Endothelial cell of umbilical vein (primary cell): ENCODE data around the gene HOXC5. TPM values are rescaled to one million over a fixed set of nuclear protein-coding genes. Genes with fewer than 3 reads are reported as not detected.

Experiments used
- BruUV-seq: library from RNA; stranded (reverse); fragments of 400-500 nt; replicated peaks from 2 replicates; lab custom pipeline; 2021; lab: Mats Ljungman, UMichigan
- CTCF ChIA-PET: fragments of 300-600, 350-600 bp; sonication (Branson Sonifier 250); formaldehyde crosslinking; loops from one replicate; lab custom pipeline; 2021; ENCODE audit warnings: antibody characterized with exemption, inconsistent platforms; lab: Charles Lee
- POLR2A ChIA-PET: fragments of 300-600, 350-600 bp; sonication (Branson Sonifier 250); formaldehyde crosslinking; loops from one replicate; lab custom pipeline; 2021; ENCODE audit warnings: antibody characterized with exemption, inconsistent platforms; lab: Charles Lee
- DNase-seq: peaks from one replicate; pipeline ENCODE4 v3.0.0-alpha.2; 2011; ENCODE audit warnings: low read depth, low spot score
- FAIRE-seq: peaks from 2 replicates; lab custom pipeline; 2011; peaks lifted over from hg19 to GRCh38; lab: Jason Lieb, UNC
- H2AFZ ChIP-seq: 2 replicates; pipeline ENCODE4 v1.6.0; 2012; ENCODE audit warnings: low read depth, low read length, control low read depth, inconsistent platforms
- H3K27ac ChIP-seq: 2 replicates; pipeline ENCODE4 v1.5.1; 2011; ENCODE audit warnings: low read depth, mild to moderate bottlenecking, control low read depth, low read length, moderate library complexity; ENCODE audit not compliant: insufficient read depth
- H3K27me3 ChIP-seq, 2 experiments: 2 replicates each; pipeline versions ENCODE4 v1.6.0 to v1.6.1; 2011; ENCODE audit warnings: low read length in 2 of 2, mixed read lengths in 1 of 2; ENCODE audit not compliant: control insufficient read depth in 2 of 2, insufficient read depth in 2 of 2
- H3K36me3 ChIP-seq, 2 experiments: 2 replicates in 1 of 2; 3 replicates in 1 of 2; pipeline ENCODE4 v1.5.1; 2011; ENCODE audit warnings: low read length in 2 of 2, mild to moderate bottlenecking in 1 of 2, moderate library complexity in 1 of 2; ENCODE audit not compliant: control insufficient read depth in 2 of 2, insufficient read depth in 2 of 2; ENCODE audit errors: extremely low read depth in 1 of 2
- H3K4me1 ChIP-seq: 3 replicates; pipeline ENCODE4 v1.5.1; 2011; ENCODE audit warnings: mild to moderate bottlenecking, low read length; ENCODE audit not compliant: control insufficient read depth, insufficient read depth; ENCODE audit errors: extremely low read depth
- H3K4me2 ChIP-seq: 2 replicates; pipeline ENCODE4 v1.6.1; 2011; ENCODE audit warnings: low read length, control low read depth, mixed read lengths; ENCODE audit not compliant: insufficient read depth
- H3K4me3 ChIP-seq, 3 experiments: fragments of 200-600 bp in 1 of 3; sonication (generic), shearing (Covaris generic) in 1 of 3; replicated peaks in 1 of 3; 2 replicates each; pipeline ENCODE4 v1.5.1; 2011 to 2016; ENCODE audit warnings: control low read depth in 3 of 3, low read length in 3 of 3, mild to moderate bottlenecking in 2 of 3, inconsistent platforms in 1 of 3, low read depth in 1 of 3, moderate library complexity in 1 of 3; ENCODE audit not compliant: insufficient read depth in 1 of 3
- H3K79me2 ChIP-seq: 2 replicates; pipeline ENCODE4 v1.6.0; 2012; ENCODE audit warnings: low read length, inconsistent platforms; ENCODE audit not compliant: control insufficient read depth, insufficient read depth
- H3K9ac ChIP-seq: replicated peaks from 2 replicates; pipeline ENCODE3; 2011; ENCODE audit warnings: low read length, control low read depth; ENCODE audit not compliant: insufficient read depth; ENCODE audit errors: extremely low read depth
- H3K9me1 ChIP-seq: replicated peaks from 3 replicates; pipeline ENCODE4 v1.6.0; 2011; ENCODE audit warnings: mild to moderate bottlenecking, low read length; ENCODE audit not compliant: control insufficient read depth, insufficient read depth; ENCODE audit errors: extremely low read depth
- H3K9me3 ChIP-seq: replicated peaks from 2 replicates; pipeline ENCODE4 v1.5.1; 2012; ENCODE audit warnings: low read length, inconsistent platforms; ENCODE audit not compliant: control insufficient read depth, insufficient read depth
- H4K20me1 ChIP-seq: replicated peaks from 2 replicates; pipeline ENCODE3; 2011; ENCODE audit warnings: mild to moderate bottlenecking, low read length; ENCODE audit not compliant: control insufficient read depth, insufficient read depth; ENCODE audit errors: extremely low read depth
- EZH2 ChIP-seq: IDR thresholded peaks from 2 replicates; pipeline ENCODE4 v1.6.1; 2012; ENCODE audit warnings: borderline replicate concordance, low read depth, mild to moderate bottlenecking, moderate library complexity, low read length, inconsistent platforms; ENCODE audit not compliant: severe bottlenecking
- FOS ChIP-seq: IDR thresholded peaks from 2 replicates; pipeline ENCODE4 v1.6.1; 2011; ENCODE audit warnings: mild to moderate bottlenecking, low read length, moderate library complexity, borderline replicate concordance; ENCODE audit not compliant: insufficient read depth
- GATA2 ChIP-seq: IDR thresholded peaks from 2 replicates; pipeline ENCODE4 v1.7.0; 2011; ENCODE audit warnings: low read depth, mild to moderate bottlenecking, moderate library complexity, mixed read lengths, low read length; ENCODE audit not compliant: insufficient read length, insufficient read depth
- JUN ChIP-seq: IDR thresholded peaks from 2 replicates; pipeline ENCODE4 v1.6.1; 2011; ENCODE audit warnings: borderline replicate concordance, low read depth; ENCODE audit not compliant: insufficient read length, insufficient read depth
- MYC ChIP-seq: IDR thresholded peaks from one replicate; pipeline ENCODE4 v1.6.1; 2011; ENCODE audit warnings: mild to moderate bottlenecking, low read depth, low read length
- POLR2A ChIP-seq: IDR thresholded peaks from 2 replicates; pipeline ENCODE4 v1.6.1; 2012; ENCODE audit warnings: low read depth, mild to moderate bottlenecking, control low read depth, low read length
- POLR2AphosphoS5 ChIP-seq: IDR thresholded peaks from 2 replicates; pipeline ENCODE4 v1.6.1; 2012; ENCODE audit warnings: low read depth, mild to moderate bottlenecking, control low read depth, low read length, moderate library complexity; ENCODE audit not compliant: insufficient read depth
- dilution Hi-C: fragments of 300-500 bp; cut with MboI; formaldehyde crosslinking; loops from one replicate; pipeline ENCODE4 v1.15.0; 2019; ENCODE audit warnings: low sequenced_read_pairs; ENCODE audit not compliant: extremely low pct_ligation_motif_present
- intact Hi-C: fragments of 100-400 bp; cut with micrococcal nuclease; formaldehyde crosslinking; loops from one replicate; pipeline ENCODE4 v1.10.0; 2022
- polyA plus RNA-seq, 4 experiments: library from polyadenylated mRNA; depleted of rRNA in 3 of 4; stranded (reverse) in 3 of 4; unstranded in 1 of 4; fragments of >200 nt; gene quantifications; 2 replicates each; pipeline versions ENCODE4 v1.2.1 to v1.2.3, GENCODE V29; 2011 to 2012; ENCODE audit warnings: missing spikeins in 1 of 4
- total RNA-seq: library from RNA; stranded (reverse); gene quantifications from 2 replicates; pipeline ENCODE4 v1.2.3, GENCODE V29; 2021
- TF ChIP-seq, protein P1 (sequence below), 2 donors: IDR thresholded peaks; 1 replicate in 1 of 2; 2 replicates in 1 of 2; pipeline ENCODE4 v1.5.1; 2011; ENCODE audit warnings: low read length in 2 of 2, mild to moderate bottlenecking in 2 of 2, moderate library complexity in 2 of 2, control low read depth in 1 of 2, inconsistent platforms in 1 of 2, low read depth in 1 of 2; ENCODE audit not compliant: insufficient read depth in 1 of 2; ENCODE audit errors: extremely low read depth in 1 of 2
- TF ChIP-seq, protein P2 (sequence below): IDR thresholded peaks from 2 replicates; pipeline ENCODE4 v1.6.1; 2011; ENCODE audit not compliant: insufficient read depth, insufficient read length

HOXC5 gene
- total and polyA plus RNA-seq, 2 donors (not counting 3 experiments of a cell fraction or from before 2014, with no cell fraction given): not detected

DNA sequence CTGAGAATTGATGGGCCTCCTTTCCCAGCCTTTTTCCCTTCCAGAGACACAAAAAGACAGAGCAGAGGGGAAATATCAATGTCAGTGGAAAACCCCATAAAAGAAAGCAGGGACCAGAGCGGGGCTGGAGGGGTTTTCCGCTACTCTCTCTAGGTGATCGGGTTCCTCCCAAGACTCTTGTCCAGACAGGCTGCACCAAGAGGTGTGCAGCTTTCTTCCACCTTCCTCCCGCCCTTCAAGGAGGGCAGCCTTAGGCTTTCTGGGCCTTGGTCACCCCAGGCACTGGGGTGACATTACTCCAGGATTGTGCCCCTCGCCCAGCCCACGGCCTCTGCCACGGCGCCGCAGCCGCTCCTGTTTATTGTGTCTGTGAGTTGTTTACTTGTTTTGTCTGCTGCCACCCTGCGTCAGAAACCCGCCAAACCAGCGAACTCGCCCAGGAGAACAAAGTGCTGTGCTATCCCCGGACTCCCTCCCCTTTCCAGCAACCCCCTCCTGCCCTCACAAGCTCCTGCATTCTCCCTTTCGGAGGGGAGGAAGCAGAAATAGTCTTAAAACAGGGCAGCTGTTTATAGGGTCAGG, 11.3 kb upstream of the HOXC5 start:
- no peak overlapping the region for H3K9ac ChIP-seq
- BruUV-seq: no TSS peak
- DNase-seq: no peak
- H3K4me2 ChIP-seq: no peak overlapping the region
- peaks cover 82 to 92% of the 10 kb centered on the region in 2 experiments for H3K27me3 ChIP-seq
- H3K4me3 ChIP-seq: no peak overlapping the region
- no peaks in the 10 kb centered on the region for H3K36me3 ChIP-seq
- H3K9me3 ChIP-seq: no peaks in the 10 kb centered on the region
- FAIRE-seq: no peak
- intact Hi-C loops (no loop called here), dilution Hi-C loops (no loop called here)
- H3K79me2 ChIP-seq: no peaks in the 10 kb centered on the region
- POLR2A ChIA-PET: no interaction called here
- no peak overlapping the region for H3K27ac ChIP-seq
- CTCF ChIA-PET: interaction anchor here (1.2 to 2.6 kb wide), 5 partner anchors 8 to 186 kb away, joined by 3 to 9 read pairs (median 5); partner anchors contain the start of gene HOXC5
- no peaks in the 10 kb centered on the region for H3K9me1 ChIP-seq
- peaks cover 3% of the 10 kb centered on the region for H3K4me1 ChIP-seq
- TF ChIP-seq MYC: no peak
- TF ChIP-seq EZH2: peak; percentile 54
- H2AFZ ChIP-seq: no peak overlapping the region
- no peaks in the 10 kb centered on the region for H4K20me1 ChIP-seq

DNA sequence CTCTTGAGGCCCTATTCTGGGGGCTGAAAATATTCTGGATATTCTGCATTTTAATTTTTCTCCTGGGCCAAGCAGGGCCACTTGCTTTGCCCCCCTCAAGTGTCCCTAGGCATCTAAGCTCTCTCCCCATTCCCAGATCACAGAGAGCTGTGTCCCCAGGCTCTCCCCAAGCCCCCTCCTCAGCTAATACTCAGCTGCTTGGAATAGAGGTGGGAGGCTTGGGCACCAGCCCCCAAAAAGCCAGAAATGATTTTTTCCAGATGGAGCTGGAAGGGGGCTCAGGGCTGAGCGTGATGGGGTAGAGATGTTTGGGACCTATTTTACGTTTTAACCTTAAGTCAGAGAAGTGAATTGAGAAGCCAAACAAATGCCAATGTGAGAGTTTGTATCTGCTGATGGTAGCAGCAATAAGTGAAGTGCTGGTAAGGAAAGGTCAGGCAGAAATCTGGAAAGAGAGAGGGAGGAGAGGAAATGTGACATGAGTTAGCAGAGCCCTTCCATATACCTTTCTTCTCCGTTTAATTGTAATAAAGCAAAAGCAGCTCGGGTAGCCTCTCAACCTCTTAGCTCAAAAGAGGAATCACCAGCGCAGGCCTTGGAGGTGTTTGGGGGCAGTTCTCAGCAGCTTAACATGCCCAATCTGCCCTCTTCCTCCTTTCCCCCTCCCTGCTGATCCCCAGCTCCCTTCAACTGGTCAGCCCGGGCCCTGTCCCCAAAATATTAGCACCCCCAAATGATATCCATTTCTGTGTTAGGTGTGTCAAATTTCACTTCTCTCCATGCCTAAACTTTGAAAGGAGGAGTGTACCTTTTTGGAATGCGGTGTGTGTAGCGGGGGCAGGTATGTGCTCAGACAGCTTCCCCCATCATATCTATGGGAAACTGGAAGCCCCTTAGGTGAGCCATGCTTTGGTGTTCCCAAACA, 9.6 kb upstream of the HOXC5 start:
- BruUV-seq: no TSS peak
- no peaks in the 10 kb centered on the region for H3K36me3 ChIP-seq
- H3K4me1 ChIP-seq: peaks cover 3% of the 10 kb centered on the region
- H3K4me2 ChIP-seq: no peak overlapping the region
- no peak overlapping the region for H3K9ac ChIP-seq
- DNase-seq (no peak), FAIRE-seq (no peak)
- no peak overlapping the region for H3K27ac ChIP-seq
- no peak overlapping the region for H3K4me3 ChIP-seq
- dilution Hi-C loops: no loop called here
- no peaks in the 10 kb centered on the region for H4K20me1 ChIP-seq
- no peaks in the 10 kb centered on the region for H3K9me3 ChIP-seq
- ChIA-PET POLR2A (no interaction called here), CTCF (interaction anchor here (0.9 to 2.1 kb wide), 7 partner anchors 9 to 185 kb away, joined by 3 to 19 read pairs (median 5); partner anchors contain the start of gene HOXC5)
- TF ChIP-seq GATA2 (no peak), POLR2AphosphoS5 (no peak), MYC (no peak), FOS (no peak), POLR2A (no peak), JUN (no peak), EZH2 (no peak)
- TF ChIP-seq, protein P1, sequence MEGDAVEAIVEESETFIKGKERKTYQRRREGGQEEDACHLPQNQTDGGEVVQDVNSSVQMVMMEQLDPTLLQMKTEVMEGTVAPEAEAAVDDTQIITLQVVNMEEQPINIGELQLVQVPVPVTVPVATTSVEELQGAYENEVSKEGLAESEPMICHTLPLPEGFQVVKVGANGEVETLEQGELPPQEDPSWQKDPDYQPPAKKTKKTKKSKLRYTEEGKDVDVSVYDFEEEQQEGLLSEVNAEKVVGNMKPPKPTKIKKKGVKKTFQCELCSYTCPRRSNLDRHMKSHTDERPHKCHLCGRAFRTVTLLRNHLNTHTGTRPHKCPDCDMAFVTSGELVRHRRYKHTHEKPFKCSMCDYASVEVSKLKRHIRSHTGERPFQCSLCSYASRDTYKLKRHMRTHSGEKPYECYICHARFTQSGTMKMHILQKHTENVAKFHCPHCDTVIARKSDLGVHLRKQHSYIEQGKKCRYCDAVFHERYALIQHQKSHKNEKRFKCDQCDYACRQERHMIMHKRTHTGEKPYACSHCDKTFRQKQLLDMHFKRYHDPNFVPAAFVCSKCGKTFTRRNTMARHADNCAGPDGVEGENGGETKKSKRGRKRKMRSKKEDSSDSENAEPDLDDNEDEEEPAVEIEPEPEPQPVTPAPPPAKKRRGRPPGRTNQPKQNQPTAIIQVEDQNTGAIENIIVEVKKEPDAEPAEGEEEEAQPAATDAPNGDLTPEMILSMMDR (IDR thresholded peaks at IDR 0.05; ENCODE audit: extremely low read depth in 1 of 2, insufficient read depth in 1 of 2, low read depth in 1 of 2, low read length in 2 of 2): no peak
- TF ChIP-seq, protein P2, sequence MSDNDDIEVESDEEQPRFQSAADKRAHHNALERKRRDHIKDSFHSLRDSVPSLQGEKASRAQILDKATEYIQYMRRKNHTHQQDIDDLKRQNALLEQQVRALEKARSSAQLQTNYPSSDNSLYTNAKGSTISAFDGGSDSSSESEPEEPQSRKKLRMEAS: no peak
- no peaks in the 10 kb centered on the region for H3K9me1 ChIP-seq
- no peak overlapping the region for H2AFZ ChIP-seq
- intact Hi-C loops: no loop called here
- H3K27me3 ChIP-seq: peaks cover 84 to 94% of the 10 kb centered on the region in 2 experiments
- H3K79me2 ChIP-seq: no peaks in the 10 kb centered on the region
